PFSK-1 (cell line): Measurements from ENCODE around the gene FCRL5.

Source experiments
- SIN3A ChIP-seq: IDR thresholded peaks from 2 replicates; pipeline ENCODE4 v1.6.1; 2012; ENCODE audit warnings: mild to moderate bottlenecking, low read length, moderate library complexity, borderline replicate concordance; ENCODE audit not compliant: insufficient read depth
- TF ChIP-seq, protein P1 (sequence below), 2 experiments: IDR thresholded peaks; 2 replicates each; pipeline versions ENCODE4 v1.6.1 to v1.8.0; 2011 to 2012; ENCODE audit warnings: low read depth in 2 of 2, low read length in 2 of 2, control low read depth in 1 of 2, inconsistent platforms in 1 of 2, mild to moderate bottlenecking in 1 of 2, moderate library complexity in 1 of 2; ENCODE audit not compliant: insufficient read depth in 1 of 2

DNA sequence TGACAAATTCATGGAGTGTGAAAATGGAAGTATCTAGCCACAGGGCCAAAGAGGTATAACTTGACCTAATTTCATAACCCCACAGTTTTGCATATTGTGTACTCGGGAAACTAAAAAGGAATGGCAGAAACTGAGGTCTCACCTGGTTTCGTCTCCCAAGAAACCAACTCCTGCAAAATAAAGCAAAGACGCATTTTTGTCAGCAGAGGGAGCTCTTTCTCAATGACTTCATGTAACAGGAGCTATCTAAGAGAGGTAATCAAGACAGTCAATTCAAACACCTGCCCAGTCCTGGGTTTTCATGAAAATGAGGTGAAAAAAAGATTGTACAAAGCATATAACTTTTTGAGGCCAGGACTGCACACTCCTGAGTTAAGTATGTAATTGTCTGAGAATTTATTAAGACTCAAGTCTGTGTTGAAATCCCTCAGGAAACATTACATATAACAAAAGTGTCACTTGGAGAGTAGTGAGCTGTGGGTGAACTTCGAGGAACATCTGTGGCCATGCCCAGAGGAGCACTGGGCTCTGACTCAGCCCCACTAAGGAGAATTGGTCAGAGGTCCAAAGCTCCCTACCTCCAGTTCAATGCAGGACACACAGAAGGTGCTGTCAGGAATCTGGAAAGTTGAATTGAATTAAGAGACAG lies 28.0 kb upstream of the FCRL5 start:
- no peak for TF ChIP-seq SIN3A
- TF ChIP-seq, protein P1, sequence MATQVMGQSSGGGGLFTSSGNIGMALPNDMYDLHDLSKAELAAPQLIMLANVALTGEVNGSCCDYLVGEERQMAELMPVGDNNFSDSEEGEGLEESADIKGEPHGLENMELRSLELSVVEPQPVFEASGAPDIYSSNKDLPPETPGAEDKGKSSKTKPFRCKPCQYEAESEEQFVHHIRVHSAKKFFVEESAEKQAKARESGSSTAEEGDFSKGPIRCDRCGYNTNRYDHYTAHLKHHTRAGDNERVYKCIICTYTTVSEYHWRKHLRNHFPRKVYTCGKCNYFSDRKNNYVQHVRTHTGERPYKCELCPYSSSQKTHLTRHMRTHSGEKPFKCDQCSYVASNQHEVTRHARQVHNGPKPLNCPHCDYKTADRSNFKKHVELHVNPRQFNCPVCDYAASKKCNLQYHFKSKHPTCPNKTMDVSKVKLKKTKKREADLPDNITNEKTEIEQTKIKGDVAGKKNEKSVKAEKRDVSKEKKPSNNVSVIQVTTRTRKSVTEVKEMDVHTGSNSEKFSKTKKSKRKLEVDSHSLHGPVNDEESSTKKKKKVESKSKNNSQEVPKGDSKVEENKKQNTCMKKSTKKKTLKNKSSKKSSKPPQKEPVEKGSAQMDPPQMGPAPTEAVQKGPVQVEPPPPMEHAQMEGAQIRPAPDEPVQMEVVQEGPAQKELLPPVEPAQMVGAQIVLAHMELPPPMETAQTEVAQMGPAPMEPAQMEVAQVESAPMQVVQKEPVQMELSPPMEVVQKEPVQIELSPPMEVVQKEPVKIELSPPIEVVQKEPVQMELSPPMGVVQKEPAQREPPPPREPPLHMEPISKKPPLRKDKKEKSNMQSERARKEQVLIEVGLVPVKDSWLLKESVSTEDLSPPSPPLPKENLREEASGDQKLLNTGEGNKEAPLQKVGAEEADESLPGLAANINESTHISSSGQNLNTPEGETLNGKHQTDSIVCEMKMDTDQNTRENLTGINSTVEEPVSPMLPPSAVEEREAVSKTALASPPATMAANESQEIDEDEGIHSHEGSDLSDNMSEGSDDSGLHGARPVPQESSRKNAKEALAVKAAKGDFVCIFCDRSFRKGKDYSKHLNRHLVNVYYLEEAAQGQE (IDR thresholded peaks at IDR 0.05; ENCODE audit: insufficient read depth in 1 of 2, low read depth in 2 of 2, low read length in 2 of 2): no peak
